Measurements from ENCODE around the gene TNK2.
"Not testable (repeated sequence)": the region's sequence is repeated elsewhere in the genome, so short reads cannot be mapped to it uniquely, and the experiment has no call there.

The TNK2 gene

GRCh38 chr3:195907934-195908693, at the start of gene TNK2:
TSS of gene TNK2 (minus strand) at chr3:195908551. CDS start at chr3:195888588, 19,963 bp downstream.
- peak; percentile 58 for DNase-seq (ENCODE audit: low read depth)

GRCh38 chr3:195956577-195956976, 48.2 kb upstream of the TNK2 start:
- no peak for DNase-seq (ENCODE audit: low read depth)

- not testable (repeated sequence) for DNase-seq (ENCODE audit: low read depth)
These were observed 47.1 kb upstream of the TNK2 start for GRCh38 chr3:195955416-195955841.

GRCh38 chr3:195954752-195955119, 46.4 kb upstream of the TNK2 start:
- DNase-seq (ENCODE audit: low read depth) = not testable (repeated sequence)

- DNase-seq (ENCODE audit: low read depth) = peak; percentile 24
These were observed 45.9 kb upstream of the TNK2 start for GRCh38 chr3:195954052-195954751.

GRCh38 chr3:195952590-195952989, 44.2 kb upstream of the TNK2 start:
- not testable (repeated sequence) for DNase-seq (ENCODE audit: low read depth)

- not testable (repeated sequence) for DNase-seq (ENCODE audit: low read depth)
These were observed 43.3 kb upstream of the TNK2 start for GRCh38 chr3:195951443-195952177.

GRCh38 chr3:195950731-195951130, 42.4 kb upstream of the TNK2 start:
- DNase-seq (ENCODE audit: low read depth) = not testable (repeated sequence)

GRCh38 chr3:195950164-195950563, 41.8 kb upstream of the TNK2 start:
- DNase-seq (ENCODE audit: low read depth) = not testable (repeated sequence)

GRCh38 chr3:195946910-195947699, 38.8 kb upstream of the TNK2 start:
- not testable (repeated sequence) for DNase-seq (ENCODE audit: low read depth)

- not testable (repeated sequence) for DNase-seq (ENCODE audit: low read depth)
These were observed 33.0 kb upstream of the TNK2 start for GRCh38 chr3:195941265-195941815.

GRCh38 chr3:195940806-195941205, 32.5 kb upstream of the TNK2 start:
- DNase-seq (ENCODE audit: low read depth) = not testable (repeated sequence)

GRCh38 chr3:195939526-195940470, 31.4 kb upstream of the TNK2 start:
- not testable (repeated sequence) for DNase-seq (ENCODE audit: low read depth)

- DNase-seq (ENCODE audit: low read depth) = not testable (repeated sequence)
These were observed 24.7 kb upstream of the TNK2 start for GRCh38 chr3:195933044-195933430.

GRCh38 chr3:195932418-195933043, 24.2 kb upstream of the TNK2 start:
- no peak for DNase-seq (ENCODE audit: low read depth)

GRCh38 chr3:195931582-195932273, 23.4 kb upstream of the TNK2 start:
- DNase-seq (ENCODE audit: low read depth) = no peak

- no peak for DNase-seq (ENCODE audit: low read depth)
These were observed 21.1 kb upstream of the TNK2 start for GRCh38 chr3:195929452-195929851.

- no peak for DNase-seq (ENCODE audit: low read depth)
These were observed 13.0 kb upstream of the TNK2 start for GRCh38 chr3:195921334-195921791.

- DNase-seq (ENCODE audit: low read depth) = no peak
These were observed 9.8 kb upstream of the TNK2 start for GRCh38 chr3:195918176-195918575.

Measured in T-helper 22 cell (primary cell).